Activated CD8-positive, alpha-beta memory T cell treated with anti-CD3 and anti-CD28 coated beads for 1 hour (primary cell): ENCODE measurements around the gene CMTM1.

Experiments
- DNase-seq, 2 donors: peaks; one replicate each; pipeline ENCODE4 v3.0.0-alpha.2; 2020; ENCODE audit warnings: low read depth in 1 of 2; ENCODE audit errors: extremely low read depth in 1 of 2

The CMTM1 gene, protein sequence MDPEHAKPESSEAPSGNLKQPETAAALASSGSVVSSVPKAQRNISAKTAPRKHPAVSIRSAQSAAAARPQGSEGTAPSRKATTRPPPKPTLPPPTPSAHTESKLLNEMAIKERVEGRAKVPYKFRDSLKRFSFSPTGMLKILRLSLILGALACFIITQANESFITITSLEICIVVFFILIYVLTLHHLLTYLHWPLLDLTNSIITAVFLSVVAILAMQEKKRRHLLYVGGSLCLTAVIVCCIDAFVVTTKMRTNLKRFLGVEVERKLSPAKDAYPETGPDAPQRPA

DNA sequence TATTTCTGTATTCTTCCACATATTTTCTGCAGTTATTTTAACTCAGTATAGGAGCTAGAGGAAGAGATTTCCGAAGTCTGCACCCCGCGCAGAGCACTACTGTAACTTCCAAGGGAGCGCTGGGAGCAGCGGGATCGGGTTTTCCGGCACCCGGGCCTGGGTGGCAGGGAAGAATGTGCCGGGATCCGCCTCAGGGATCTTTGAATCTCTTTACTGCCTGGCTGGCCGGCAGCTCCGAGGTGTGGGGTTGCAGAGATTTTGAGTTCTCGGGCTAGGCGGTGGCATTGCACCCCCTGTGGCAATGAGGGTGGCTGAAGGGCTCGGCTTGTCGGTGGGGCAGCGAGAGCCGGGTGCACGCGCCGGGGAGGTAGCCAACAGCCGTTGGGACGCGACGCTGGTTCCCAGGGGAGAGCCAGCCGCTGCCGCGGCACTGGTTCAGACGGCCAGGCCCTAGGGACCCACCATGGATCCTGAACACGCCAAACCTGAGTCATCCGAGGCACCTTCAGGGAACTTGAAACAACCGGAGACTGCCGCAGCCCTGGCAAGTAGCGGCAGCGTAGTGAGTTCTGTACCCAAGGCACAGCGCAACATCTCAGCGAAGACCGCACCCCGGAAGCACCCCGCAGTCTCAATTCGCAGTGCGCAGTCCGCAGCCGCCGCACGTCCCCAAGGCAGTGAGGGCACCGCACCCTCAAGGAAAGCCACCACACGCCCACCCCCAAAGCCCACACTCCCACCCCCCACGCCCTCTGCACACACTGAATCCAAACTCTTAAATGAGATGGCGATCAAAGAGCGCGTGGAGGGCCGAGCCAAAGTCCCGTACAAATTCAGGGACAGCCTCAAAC lies at the start of gene CMTM1:
CMTM1 (plus strand) TSS at position 389 of the 851 bp plus-strand sequence; CDS start at position 464, 75 bp downstream.
- DNase-seq: no peak

DNA sequence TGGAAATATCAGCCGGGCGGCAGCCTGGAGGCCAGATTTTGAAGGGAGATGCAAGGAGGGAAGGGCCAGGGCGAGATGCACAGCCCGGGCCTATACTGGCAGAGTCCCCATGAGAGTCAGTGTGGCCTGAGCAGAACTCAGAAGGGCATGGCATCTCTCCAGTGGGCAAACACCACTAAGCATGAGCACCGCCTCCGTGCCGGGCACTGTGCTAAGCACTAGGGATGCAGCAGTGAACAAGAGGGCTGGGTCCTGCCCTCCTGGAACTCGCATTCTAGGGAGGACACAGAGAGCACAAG lies 49.8 kb upstream of the CMTM1 start:
- DNase-seq: no peak

DNA sequence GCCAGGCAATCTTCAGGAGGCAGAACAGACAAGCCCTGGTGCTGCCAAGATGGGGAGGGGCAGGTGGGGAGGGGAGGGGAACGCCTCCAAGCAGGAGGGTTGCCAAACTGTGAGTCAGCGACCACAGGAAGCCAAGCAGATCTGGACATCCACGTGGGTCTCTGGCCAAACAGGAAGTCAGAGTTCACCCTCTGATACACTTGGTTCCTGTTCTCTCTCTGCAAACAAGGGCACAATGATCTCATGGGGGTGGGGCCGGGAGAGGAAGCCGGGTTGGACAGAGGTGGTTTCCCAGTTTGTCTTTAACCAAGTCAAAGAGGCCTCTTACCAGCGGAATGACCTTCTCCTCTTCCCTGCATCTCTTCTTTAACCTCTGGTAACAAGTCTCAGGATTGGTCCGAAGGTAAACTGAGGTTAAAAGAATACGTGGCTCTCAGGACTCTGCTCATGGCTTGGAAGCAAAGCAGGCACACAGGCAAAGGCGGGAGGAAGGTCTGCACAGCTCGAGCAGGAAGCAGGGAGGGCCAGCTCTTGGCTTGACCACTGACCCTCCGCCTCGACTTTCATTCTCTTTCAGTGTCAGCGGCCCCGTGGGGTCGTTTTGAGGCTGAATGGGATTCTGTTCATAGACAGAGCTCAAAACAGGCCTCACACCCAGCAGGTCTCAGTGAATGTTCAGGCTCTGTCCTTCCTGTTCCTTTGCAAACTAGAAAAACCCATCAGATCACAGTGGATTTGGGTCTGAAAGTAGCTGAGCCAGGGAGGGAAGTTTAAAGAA lies 49.2 kb upstream of the CMTM1 start:
- DNase-seq: peak; percentile 38 to 54

DNA sequence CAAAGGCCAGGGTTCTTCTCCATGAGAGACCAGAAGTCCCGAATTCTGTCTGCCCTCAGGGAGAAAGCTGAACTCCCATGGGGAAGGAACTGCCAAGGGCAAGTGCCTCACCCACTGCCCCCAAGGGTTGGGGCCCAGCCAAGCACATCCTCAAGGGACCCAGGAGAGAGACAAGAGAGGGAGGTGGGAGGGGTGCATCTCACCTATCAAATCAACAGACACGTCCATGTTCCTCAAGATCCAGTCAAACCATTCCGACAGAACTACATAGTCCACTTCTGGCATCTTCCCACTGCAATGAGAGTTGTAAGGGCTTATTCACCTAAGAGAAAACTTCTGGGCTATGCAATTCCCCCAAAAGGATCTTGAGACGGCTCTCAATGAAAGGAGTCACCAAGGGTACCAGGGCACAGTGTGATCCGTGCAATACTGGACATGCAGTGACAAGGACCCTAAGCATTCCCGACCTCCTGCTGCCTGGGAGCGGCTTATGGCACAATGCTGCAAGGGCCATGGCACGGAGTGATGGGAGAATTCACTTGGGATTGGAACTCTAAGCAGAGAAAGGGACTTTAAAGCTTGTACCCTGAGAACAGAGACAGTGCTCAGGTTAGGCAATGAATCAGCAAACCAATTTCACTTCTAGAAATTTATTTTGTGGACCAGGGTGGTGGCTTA lies 48.5 kb upstream of the CMTM1 start:
- no peak for DNase-seq

DNA sequence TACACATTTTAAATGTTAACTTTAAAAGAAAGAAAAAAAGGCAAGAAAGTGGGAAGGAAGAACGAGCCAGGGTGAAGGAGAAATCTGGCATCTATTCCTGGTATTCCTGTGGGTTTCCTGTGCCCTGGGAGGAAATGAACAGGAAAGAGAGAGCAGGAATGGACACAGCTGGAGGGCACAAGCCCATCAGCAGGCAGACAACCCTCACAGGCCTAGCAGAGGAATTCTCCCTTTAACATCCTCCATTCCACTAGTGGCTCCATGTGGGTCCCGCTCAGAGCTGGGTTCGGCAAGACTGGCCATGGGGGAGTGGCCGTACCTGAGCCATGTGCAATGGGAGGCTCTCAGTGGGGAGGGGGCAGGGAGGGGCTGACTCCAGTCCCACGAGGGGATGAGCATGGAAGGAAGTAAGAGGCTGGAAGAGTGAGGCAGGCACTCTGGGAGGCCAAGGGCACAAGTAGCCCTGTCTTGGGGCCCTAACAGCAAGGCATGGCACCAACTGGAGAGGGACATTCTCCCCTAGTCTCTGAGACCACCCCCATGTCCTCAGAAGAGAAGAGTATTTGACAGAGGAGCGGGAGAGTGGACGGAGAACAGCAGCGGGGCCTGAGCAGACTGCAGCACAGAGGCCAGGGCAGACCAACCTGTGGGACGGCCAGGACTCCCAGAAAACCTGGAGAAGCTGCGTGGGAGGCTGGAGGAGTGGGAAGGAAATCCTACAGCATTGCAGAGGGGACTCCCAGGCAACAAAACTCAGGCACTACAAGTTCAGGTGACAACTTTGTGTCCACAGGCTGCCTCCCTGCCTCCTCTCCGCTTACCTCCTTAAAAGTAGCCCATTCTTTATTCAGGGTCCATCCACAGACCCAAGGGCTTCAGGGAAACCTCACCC lies 46.5 kb upstream of the CMTM1 start:
- DNase-seq: no peak

DNA sequence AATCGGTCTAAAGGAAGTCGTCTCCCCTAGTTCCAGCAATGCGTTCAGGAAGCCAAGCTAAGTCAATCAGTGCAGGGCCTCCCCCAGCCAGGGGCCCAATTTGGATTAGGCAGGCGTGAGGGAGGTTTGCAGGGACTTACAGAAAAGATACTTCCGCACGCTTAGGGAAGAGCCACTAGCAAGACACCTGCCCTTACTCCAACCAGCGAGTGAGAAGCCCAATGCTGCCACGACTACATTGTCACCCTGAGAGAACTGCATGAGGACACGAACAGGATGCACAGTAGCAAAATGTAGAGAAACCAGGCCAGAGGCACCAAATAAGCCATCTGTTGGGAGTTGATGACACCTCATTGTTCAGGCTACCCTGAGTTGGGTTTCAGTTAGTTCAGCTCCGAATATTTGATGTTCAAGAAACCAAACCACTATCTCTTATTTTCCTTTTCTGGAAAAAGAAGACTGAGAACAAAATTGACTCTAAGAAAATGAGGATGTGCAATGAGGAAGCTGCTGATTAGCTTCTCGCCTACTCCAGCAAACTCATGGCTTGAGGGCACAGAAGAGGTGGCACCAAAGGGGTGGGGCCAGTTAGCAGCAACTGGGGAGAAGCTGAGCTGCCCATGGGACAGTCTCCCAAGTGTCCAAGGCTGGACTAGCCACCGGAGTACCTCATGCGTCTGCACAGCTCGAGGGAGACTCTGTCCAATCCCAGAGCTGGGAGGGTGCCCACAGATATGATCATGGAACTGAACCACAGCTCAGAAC lies 45.7 kb upstream of the CMTM1 start:
- no peak for DNase-seq

DNA sequence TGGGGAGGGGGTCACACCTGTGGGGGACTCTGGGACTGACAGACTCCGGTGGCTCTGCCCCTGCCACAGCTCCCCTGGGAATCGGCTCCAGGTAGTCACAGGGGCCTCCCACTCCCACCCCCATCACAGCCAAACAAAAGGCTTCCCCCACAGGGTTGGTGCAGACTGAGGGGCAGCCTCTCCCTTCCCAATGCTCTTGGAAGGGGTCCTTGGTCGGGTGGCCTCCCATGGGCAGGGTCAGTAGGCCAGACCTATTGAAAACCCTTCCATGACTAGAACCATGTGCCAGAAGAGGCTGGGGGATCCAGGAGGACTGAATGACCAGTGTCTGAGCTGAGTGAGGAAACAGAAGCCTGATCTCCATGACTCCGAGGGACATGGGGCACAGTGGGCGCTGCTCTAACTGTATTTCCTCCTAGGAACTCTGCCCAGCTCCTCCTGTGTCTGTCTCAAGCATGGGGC lies 45.0 kb upstream of the CMTM1 start:
- DNase-seq: no peak

DNA sequence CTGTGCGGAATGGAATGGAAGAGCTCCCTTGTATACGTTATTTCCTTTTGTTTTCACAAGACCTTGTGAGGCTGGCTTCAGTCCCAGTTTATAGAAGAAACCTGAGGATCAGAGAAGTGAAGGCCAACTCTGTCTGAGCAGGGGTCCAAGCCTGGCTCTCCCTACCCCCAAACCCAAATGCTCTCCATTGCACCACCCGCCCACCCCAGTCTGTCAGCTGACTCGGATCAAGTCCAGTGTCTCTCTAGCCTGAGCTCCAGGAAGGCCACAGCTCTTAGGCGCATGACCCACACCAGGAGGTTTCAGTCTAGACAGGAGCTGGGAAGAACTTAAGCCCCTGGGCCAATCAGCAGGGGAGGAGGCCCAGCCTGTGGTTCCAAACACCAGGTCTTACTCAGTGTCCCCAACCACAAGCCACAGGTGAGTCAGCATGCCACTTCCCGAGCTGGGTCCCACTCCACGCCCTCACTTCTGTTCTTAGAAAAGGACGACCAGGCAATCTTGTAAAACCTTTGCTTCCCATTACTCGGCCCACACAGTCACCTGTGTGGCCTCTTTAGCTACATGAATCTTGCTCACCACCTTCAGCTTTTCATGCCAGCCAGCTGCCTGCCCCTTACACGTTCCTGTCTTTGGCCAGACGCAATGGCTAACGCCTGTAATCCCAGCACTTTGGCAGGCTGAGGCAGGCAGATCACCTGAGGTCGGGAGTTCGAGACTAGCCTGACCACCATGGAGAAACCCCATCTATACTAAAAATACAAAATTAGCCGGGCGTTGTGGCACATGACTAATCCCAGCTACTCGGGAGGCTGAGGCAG lies 44.1 kb upstream of the CMTM1 start:
- peak; percentile 79 to 81 for DNase-seq

DNA sequence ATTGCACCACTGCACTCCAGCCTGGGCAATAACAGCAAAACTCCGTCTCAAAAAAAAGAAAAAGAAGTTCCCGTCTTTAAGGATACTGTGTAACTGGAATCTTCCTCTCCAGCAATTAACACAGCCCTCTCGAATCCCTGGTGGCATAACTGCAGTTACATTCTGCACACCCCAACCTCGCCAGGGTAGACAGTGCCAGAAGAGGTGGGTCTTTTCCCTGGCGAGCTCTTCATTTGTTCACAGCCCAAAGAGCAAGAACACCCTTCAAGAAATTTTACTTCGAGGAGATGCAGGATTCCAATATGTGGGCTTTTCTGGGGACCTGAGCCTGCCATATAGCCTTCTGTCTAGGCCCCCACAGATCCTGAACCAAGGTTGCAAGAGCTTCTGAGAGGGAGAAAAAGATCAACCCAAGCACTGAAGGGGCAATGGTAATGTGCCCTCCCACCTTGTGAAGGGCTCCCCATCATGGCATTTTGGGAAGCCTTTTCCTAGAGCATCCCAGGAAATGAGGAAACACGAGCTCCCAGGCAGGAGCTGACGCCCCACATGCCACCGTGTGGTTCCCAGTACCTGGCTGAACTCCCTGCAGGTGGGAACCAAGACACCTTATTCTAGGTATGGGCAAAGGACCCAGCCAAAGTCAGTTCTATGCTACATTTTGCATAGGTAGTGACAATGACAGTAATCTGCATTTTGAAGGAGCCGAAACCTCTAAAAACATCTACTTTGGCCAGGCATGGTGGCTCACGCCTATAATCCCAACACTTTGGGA lies 43.2 kb upstream of the CMTM1 start:
- no peak for DNase-seq

DNA sequence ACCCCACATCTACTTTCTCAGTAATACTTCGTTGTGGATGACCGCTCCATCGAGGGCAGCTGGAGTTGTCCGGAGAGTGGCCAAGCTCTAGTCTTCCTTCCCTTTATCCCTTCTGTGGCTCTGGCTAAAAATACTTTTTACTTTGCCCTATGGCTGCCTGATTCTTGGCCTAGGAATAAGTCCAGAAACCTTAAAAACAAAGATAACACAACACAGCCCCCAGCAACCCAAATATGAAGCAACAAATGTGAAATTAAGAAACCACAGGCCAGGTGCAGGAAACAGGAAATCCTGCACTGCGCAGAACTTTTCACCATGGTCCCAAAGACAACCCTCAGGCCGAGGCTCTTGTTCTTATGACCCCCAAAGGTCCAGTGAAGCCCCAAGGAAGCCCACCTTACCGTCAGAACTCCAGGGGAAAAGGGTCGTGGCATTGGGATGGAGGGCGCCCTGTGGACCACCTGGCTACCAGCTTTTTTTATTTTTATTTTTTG lies 42.3 kb upstream of the CMTM1 start:
- no peak for DNase-seq

DNA sequence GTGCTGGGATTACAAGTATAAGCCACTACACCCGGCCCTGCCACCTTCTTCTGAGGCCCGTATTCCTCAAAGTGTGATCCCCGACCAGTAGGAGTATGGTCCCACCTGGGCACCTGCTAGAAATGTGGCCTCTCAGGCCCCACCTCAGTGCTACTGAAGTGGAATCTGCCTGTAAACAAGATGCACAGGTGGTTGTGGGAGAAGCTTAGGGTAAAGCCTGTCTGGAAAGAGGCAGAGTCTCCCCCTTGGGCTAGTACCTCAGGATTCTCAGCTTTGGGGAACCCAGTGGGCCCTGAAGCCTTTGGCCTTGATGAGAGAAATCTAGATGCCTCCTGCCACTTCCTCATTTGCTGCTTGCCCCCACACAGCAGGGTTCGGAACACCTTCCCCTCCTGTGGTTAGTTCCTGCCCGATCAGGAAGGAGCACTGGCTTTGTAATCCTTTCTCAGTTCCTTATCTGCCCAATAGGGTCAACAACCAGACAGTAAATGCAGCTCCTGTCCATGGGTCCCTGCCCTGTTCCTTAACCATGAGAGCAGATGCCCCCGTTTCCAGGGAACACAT lies 41.6 kb upstream of the CMTM1 start:
- DNase-seq: no peak

DNA sequence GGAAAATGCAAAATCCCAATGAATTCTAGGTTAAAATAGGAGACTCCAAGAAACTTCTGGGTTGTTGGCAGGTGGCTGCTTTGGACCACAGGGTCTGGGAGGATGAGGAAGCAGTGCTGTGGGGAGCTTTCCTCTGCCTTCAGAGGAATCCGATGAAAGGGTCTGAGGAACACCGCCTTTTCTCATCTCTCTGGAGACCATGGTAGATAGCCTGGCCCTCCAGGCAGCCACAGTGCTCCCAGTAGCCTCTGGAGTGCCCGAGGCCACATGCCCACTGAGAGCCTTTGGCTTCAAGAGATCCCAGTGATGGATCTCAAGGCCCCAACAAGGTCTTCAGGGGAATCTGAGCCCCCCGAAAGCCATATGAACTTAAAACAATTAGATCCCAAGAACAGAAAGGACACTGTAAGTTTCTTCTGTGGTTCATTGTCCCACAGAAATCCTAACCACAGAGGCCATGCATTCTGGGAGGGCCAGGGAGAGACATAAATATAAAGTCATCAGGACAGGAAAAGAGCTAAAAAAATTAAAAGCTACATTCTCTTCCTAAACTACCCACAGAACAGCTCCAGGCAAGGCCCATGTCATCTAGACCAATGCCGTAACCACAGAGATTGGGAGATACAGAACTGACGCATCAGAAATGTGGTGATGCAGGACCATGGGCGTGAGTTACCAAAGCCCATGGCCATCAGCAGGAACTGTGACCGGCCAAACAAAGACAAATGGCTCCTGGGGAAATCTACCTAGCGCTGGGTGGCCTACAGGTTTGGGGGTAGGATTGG lies 40.7 kb upstream of the CMTM1 start:
- DNase-seq: no peak

DNA sequence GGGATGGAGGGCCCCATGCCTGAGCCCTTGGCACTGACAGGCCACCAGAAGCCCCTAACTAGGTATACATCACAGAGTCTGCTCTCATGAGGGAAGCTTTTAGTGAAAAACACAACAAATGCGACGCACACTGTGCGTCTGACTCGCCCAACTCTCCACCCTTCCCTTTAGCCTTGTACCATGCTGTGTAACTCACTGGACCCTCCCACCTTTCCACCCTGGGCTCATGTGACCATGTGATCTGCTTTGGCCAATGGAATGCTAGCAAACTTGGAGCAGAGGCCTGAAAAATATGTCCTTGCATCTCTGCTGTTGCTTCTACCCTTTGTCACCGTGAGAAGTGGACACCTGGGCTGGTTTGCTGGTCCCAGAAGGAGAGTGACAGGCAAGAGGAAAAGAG lies 37.9 kb upstream of the CMTM1 start:
- DNase-seq: no peak

DNA sequence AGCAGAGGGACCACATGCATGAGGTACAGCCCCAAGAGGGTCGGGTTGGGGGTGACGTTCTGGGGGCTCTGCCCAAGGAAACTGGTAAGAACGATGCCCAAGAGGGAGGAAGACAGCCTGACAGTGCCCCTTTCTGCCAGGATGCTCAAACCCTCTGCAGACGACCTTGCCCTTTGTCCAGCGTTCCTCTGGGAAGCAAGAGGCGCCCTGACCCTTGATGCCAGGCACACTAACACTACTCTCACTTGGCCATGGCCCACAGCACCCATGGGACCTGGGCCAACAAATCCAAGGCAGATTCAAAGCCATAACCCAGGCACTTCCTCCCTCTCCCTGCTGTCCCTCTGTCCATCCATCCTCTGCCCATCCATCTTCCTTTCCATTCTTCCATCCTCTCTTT lies 36.8 kb upstream of the CMTM1 start:
- DNase-seq: no peak

DNA sequence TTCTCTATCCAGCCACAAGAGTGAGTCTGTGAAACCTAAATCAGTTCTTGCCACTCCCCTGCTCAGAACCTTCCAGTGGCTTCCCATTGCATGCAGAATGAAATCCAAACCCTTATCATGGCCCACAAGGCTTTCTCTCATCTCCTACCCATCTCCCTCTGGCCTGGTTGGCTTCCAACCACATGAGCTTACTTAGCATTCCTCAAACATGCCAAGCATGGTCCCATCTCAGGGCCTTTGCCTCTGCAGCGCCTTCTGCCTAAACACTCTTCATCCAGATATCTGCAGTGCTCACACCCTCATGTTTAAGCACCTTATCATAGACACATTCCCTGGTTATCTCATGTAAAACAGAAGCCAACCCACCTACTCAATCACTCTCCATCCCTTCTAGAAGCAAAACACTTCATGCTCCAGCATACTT lies 31.9 kb upstream of the CMTM1 start:
- no peak for DNase-seq

DNA sequence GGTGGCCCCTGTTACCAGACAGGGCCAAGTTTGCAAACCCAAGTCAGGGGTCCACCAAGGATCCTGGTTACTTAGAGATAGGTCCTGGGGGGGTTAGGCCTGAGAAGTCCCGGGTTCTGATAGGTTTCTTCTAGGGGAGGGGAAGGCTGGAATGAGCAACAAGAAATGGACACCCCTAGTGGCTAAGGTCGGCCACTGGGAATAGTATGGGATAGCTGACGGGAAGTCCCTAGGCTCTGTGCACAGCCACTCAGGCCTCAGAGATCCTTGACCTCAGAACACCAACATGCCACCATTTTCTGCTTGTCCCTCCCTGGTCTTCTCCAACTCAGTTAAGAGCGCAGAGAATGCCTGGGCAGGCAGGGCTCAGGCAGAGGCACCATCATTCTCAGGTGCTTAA lies 29.7 kb upstream of the CMTM1 start:
- DNase-seq: no peak
